HL-60 (cell line): ENCODE measurements around the gene PPFIBP2.

ENCODE experiments used
- DNase-seq, 2 experiments: peaks; one replicate each; pipeline ENCODE4 v3.0.0-alpha.2; 2010 to 2020; ENCODE audit warnings: low read depth in 1 of 2, low spot score in 1 of 2
- H3K27ac ChIP-seq: fragments of 250-450 bp; sonication (Bioruptor Pico); replicated peaks from 2 replicates; pipeline ENCODE4 v1.5.1; 2020; ENCODE audit warnings: mild to moderate bottlenecking, moderate library complexity
- H3K27me3 ChIP-seq: fragments of 250-450 bp; sonication (Bioruptor Pico); 2 replicates; pipeline ENCODE4 v1.5.1; 2021; ENCODE audit warnings: mild to moderate bottlenecking, moderate library complexity; ENCODE audit not compliant: insufficient read depth, poor library complexity, severe bottlenecking
- H3K4me3 ChIP-seq: replicated peaks from 2 replicates; pipeline ENCODE4 v1.5.1; 2011; ENCODE audit warnings: mild to moderate bottlenecking, control low read depth, low read length; ENCODE audit not compliant: insufficient read depth
- CTCF ChIP-seq: IDR thresholded peaks from one replicate; pipeline ENCODE4 v1.5.1; 2011; ENCODE audit warnings: low read length, control low read depth, inconsistent platforms; ENCODE audit not compliant: insufficient read depth
- GABPA ChIP-seq: IDR thresholded peaks from 2 replicates; pipeline ENCODE4 v1.6.1; 2012; ENCODE audit warnings: low read depth
- POLR2AphosphoS5 ChIP-seq: IDR thresholded peaks from 2 replicates; pipeline ENCODE4 v1.6.1; 2012; ENCODE audit warnings: low read depth
- REST ChIP-seq: IDR thresholded peaks from 2 replicates; pipeline ENCODE4 v1.6.1; 2012; ENCODE audit warnings: low read depth; ENCODE audit not compliant: insufficient replicate concordance
- SPI1 ChIP-seq: IDR thresholded peaks from 2 replicates; pipeline ENCODE4 v1.6.1; 2012; ENCODE audit warnings: low read depth, mild to moderate bottlenecking, borderline replicate concordance

The PPFIBP2 gene

GRCh38 chr11:7484131-7484530, 29.7 kb upstream of the PPFIBP2 start:
- TF ChIP-seq REST (no peak), POLR2AphosphoS5 (no peak), SPI1 (no peak), GABPA (no peak), CTCF (no peak)
- DNase-seq = no peak
- Histone ChIP-seq H3K4me3 (no peak overlapping the region), H3K27ac (no peak overlapping the region), H3K27me3 (no peaks in the 10 kb centered on the region)

GRCh38 chr11:7484645-7485044, 29.2 kb upstream of the PPFIBP2 start:
- DNase-seq = no peak
- Histone ChIP-seq H3K4me3 (no peak overlapping the region), H3K27me3 (no peaks in the 10 kb centered on the region), H3K27ac (no peak overlapping the region)
- TF ChIP-seq REST = no peak
- no peak for TF ChIP-seq POLR2AphosphoS5
- TF ChIP-seq CTCF = no peak
- TF ChIP-seq GABPA = no peak
- TF ChIP-seq SPI1 = no peak

- TF ChIP-seq POLR2AphosphoS5 = no peak
- no peak for TF ChIP-seq CTCF
- TF ChIP-seq SPI1 = no peak
- TF ChIP-seq GABPA = no peak
- no peak for TF ChIP-seq REST
- no peaks in the 10 kb centered on the region for H3K27me3 ChIP-seq
Measured at GRCh38 chr11:7485186-7486097, 28.4 kb upstream of the PPFIBP2 start, which contains the start of gene OLFML1. Gene OLFML1, plus strand, starts transcription at chr11:7485506. Its CDS starts 370 bp downstream, at chr11:7485876.

More at GRCh38 chr11:7485186-7486097, 28.4 kb upstream of the PPFIBP2 start, which contains the start of gene OLFML1:
- DNase-seq = no peak
- Histone ChIP-seq H3K4me3 (no peak within 1 kb of the TSS), H3K27ac (no peak within 1 kb of the TSS)
